Measurements from ENCODE around the gene CHFR.

DNA sequence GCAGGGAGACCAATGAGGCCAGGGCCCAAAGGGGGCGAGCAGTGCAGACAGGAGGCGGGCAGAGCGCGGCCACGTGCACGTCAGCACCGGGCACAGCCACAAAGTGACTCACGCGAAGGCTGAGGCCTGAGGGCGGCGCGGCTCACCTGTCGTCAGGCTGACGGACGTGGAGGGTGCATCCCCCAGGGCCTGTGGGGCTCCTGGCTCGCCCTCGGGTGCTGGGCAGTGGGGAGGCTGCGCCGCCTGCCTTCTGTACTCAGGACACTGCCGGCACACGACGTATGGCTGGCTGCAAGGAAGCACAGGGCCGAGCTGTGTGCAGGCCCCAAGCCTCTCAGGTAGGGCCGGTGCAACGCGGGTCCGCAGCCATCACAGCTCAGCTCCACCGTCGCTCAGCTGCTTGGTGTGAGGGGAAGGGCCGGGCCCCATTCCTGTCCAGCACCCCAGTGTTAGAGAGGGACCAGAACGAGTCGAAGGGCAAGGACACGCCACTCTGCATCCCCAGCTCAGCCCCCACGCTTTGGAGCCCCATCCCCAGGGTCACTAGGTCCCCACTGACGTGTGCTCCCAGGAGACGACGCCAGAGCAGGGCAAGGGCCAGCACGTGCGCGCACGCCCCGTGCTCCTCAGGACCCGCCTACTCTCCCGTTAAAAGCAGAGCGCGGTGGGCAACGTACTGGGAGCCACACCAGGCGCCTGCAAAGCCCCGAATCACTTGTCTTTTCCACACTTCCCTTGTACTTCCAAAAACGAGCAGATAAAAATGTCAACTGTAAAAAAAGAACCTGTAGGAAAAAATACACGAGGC is 33.9 kb downstream of the CHFR start:
- no peak for TF ChIP-seq POLR2AphosphoS5 (IDR thresholded peaks at IDR 0.05; ENCODE audit: low read depth, low read length)
- TF ChIP-seq POLR2A (IDR thresholded peaks at IDR 0.05; ENCODE audit: low read depth, low read length), result no peak

Data from GM12892 (cell line).